ENCODE results near the gene S1PR1.

GRCh38 chr1:101235696-101236515, 913 bp upstream of the S1PR1 start:
- no peak for TF ChIP-seq CTCF (optimal IDR thresholded peaks at IDR 0.05 in 1 of 3, IDR thresholded peaks at IDR 0.05 in 1 of 3, conservative IDR thresholded peaks at IDR 0.05 in 1 of 3; ENCODE audit: extremely low read depth in 1 of 3, insufficient read depth in 2 of 3, low read length in 3 of 3)
- TF ChIP-seq EZH2 (IDR thresholded peaks at IDR 0.05; ENCODE audit: low read length): no peak
